Activated T-helper 1 cell treated with anti-CD3 and anti-CD28 coated beads, Interleukin-12 subunit alpha, Interleukin-12 subunit beta, Interleukin-2, Interleukin-4 antibody, amounts not matched to agents 30 ng/mL and 10 ng/mL and 1 ng/mL, durations not matched to agents 14 hours and 24 hours and 36 hours (primary cell): ENCODE measurements around the gene ZNF146. TPM values are rescaled to one million over a fixed set of nuclear protein-coding genes. Genes with fewer than 3 reads are reported as not detected.

Experiments used
- DNase-seq: peaks from one replicate; pipeline ENCODE4 v3.0.0; 2021; ENCODE audit warnings: low spot score
- H3K27ac Mint-ChIP-seq: one replicate; pipeline ENCODE4 v1.8.0; 2021; ENCODE audit warnings: mild to moderate bottlenecking, mixed read lengths
- H3K27me3 Mint-ChIP-seq: one replicate; pipeline ENCODE4 v1.8.0; 2022; ENCODE audit warnings: mild to moderate bottlenecking, moderate library complexity, mixed read lengths; ENCODE audit not compliant: insufficient read depth
- H3K36me3 Mint-ChIP-seq: one replicate; pipeline ENCODE4 v1.8.0; 2021; ENCODE audit warnings: low read depth, mixed read lengths
- H3K4me1 Mint-ChIP-seq: one replicate; pipeline ENCODE4 v1.8.0; 2021; ENCODE audit warnings: low read depth, mixed read lengths
- H3K4me3 Mint-ChIP-seq: one replicate; pipeline ENCODE4 v1.8.0; 2021; ENCODE audit warnings: mild to moderate bottlenecking, moderate library complexity, mixed read lengths
- H3K9me3 Mint-ChIP-seq: one replicate; pipeline ENCODE4 v1.8.0; 2021; ENCODE audit warnings: mixed read lengths
- intact Hi-C: fragments of 100-400 bp; cut with micrococcal nuclease; formaldehyde crosslinking; loops from one replicate; pipeline ENCODE4 v1.15.1; 2024
- total RNA-seq: library from RNA; stranded (reverse); gene quantifications from 2 replicates; pipeline ENCODE4 v1.2.3, GENCODE V29; 2022

ZNF146 gene
- total RNA-seq, 1 donor from 2014 or later, result 94.0 TPM

DNA sequence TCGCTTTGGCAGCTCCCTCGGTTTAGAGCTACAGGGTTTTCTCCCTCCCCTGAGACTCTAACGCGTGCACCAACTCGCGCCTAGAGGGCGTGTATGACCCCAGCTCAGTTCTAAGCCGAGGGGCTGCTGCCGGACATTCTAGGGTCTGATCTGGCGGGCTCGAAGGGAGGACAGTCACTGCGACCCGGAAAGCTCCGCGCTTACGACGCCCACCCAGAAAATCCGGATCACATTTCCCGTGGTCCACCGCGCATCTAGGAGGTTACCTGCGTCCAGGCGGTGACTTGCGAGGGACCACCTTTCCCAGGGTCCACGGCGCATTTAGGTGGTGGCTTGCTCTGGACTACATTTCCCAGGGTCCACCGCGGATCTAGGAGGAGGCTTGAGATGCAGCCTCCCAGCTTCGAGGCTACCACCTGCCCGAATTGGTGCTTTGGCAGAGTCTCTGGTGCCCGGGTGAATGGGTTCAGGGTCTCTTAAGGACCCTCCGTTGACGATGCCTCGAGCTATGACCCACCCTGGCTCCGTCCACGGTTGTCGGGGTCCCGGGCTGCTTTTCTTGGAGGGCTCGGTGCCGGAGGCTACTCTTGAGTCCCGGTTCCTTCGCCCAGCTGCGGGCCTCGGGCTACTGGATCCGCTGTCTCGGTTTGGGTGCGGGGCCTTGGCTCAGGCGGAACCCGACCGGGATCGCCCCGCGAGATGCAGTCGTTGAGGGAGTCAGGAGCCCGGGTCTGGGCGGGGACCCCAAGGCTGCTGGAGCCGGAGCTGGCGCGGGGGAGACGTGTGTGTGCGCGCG lies 30.5 kb downstream of the ZNF146 start:
- Mint-ChIP-seq H3K4me1 (no peaks in the 10 kb centered on the region), H3K36me3 (peaks cover 3% of the 10 kb centered on the region), H3K4me3 (no peak overlapping the region), H3K9me3 (peaks cover 40% of the 10 kb centered on the region), H3K27me3 (no peaks in the 10 kb centered on the region), H3K27ac (no peak overlapping the region)
- intact Hi-C loops, result no loop called here
- DNase-seq, result no peak

GRCh38 chr19:36246006-36246481 lies 31.1 kb downstream of the ZNF146 start:
- Mint-ChIP-seq H3K9me3 (peaks cover 40% of the 10 kb centered on the region), H3K27me3 (no peaks in the 10 kb centered on the region), H3K27ac (no peak overlapping the region), H3K36me3 (peaks cover 3% of the 10 kb centered on the region), H3K4me3 (no peak overlapping the region), H3K4me1 (no peaks in the 10 kb centered on the region)
- DNase-seq, result no peak
- intact Hi-C loops, result no loop called here

DNA sequence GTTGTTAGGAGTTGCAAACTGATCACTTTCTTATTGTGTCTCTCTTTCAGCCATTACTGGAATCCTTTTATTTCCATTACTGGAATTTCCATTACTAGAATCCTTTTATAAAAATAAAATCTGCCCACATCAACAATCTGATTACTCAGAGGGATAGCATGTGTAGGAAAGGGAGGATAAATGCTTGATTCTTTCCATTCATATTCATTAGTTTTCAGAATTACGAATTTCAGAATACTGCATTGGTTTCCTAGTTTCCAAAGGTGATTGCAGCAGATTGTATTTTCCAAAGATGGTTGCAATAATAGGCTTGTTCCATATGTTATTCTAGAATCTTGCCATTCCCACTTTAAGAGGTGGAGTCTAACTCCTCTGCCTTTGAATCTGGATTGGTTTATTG lies 37.1 kb downstream of the ZNF146 start:
- peaks cover 6% of the 10 kb centered on the region for H3K36me3 Mint-ChIP-seq
- no peaks in the 10 kb centered on the region for H3K4me1 Mint-ChIP-seq
- intact Hi-C loops, result no loop called here

DNA sequence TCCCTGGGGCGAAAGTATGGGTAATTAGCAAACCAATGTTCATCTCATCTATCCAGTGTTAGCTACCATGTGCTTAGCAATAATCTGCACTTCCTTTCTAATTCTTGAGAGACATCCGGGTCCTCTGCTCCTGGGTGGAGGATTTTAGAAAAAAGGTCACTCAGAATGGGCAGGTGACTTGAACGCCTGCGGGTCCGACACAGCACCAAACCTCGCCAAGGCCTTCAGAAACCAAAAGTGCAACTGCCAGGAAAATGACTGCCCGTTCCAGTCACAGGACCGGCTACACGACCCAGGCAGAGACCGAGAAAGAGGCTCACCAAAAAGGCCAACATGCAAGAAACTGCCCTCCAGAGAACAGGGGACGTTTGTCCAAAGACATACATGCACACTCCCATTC lies 39.9 kb downstream of the ZNF146 start:
- Mint-ChIP-seq H3K27ac (no peak overlapping the region), H3K4me1 (no peaks in the 10 kb centered on the region), H3K4me3 (no peak overlapping the region), H3K9me3 (peaks cover 32% of the 10 kb centered on the region), H3K36me3 (peaks cover 6% of the 10 kb centered on the region), H3K27me3 (no peaks in the 10 kb centered on the region)
- no peak for DNase-seq
- intact Hi-C loops, result no loop called here

More for the DNA sequence above, 37.1 kb downstream of the ZNF146 start:
- no peaks in the 10 kb centered on the region for H3K27me3 Mint-ChIP-seq
- peaks cover 35% of the 10 kb centered on the region for H3K9me3 Mint-ChIP-seq
- no peak overlapping the region for H3K27ac Mint-ChIP-seq
- DNase-seq, result no peak
- no peak overlapping the region for H3K4me3 Mint-ChIP-seq

DNA sequence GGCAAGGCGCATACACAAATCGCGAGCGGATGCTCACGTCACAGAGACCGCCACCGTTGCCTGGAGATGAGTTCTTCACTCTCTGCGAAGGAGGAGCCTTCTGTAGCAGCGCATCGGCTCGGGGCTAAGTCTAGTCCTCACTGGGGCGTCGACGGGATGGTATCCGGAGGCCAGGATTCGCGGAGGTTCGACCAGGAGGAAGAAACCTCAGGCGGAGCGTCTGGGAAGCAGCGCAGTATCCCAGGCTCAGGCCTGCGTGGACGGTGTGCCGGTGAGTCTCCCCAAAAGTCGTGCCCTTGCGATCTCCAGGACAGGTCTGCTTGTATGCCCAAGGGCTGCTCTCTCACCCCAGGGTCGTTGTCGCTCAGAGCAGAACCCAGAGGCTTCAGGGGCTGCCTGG lies 40.4 kb downstream of the ZNF146 start:
- no peaks in the 10 kb centered on the region for H3K27me3 Mint-ChIP-seq
- peaks cover 32% of the 10 kb centered on the region for H3K9me3 Mint-ChIP-seq
- H3K4me1 Mint-ChIP-seq, result no peaks in the 10 kb centered on the region
- H3K27ac Mint-ChIP-seq, result no peak overlapping the region
- peaks cover 6% of the 10 kb centered on the region for H3K36me3 Mint-ChIP-seq
- no peak for DNase-seq
- H3K4me3 Mint-ChIP-seq, result no peak overlapping the region
- intact Hi-C loops, result no loop called here

- Mint-ChIP-seq H3K9me3 (peaks cover 32% of the 10 kb centered on the region), H3K27me3 (no peaks in the 10 kb centered on the region), H3K27ac (peak overlapping the region; percentile 35), H3K4me1 (no peaks in the 10 kb centered on the region), H3K36me3 (peaks cover 6% of the 10 kb centered on the region), H3K4me3 (no peak overlapping the region)
- no peak for DNase-seq
- intact Hi-C loops, result no loop called here
These were observed 41.2 kb downstream of the ZNF146 start for GRCh38 chr19:36256064-36256463.

GRCh38 chr19:36256853-36257519 lies 42.1 kb downstream of the ZNF146 start:
- DNase-seq, result no peak
- no peaks in the 10 kb centered on the region for H3K27me3 Mint-ChIP-seq
- no peak overlapping the region for H3K4me3 Mint-ChIP-seq
- no peaks in the 10 kb centered on the region for H3K4me1 Mint-ChIP-seq
- intact Hi-C loops, result no loop called here
- no peak overlapping the region for H3K27ac Mint-ChIP-seq
- H3K9me3 Mint-ChIP-seq, result peaks cover 25% of the 10 kb centered on the region
- peaks cover 6% of the 10 kb centered on the region for H3K36me3 Mint-ChIP-seq

- H3K4me3 Mint-ChIP-seq, result no peak overlapping the region
- no peaks in the 10 kb centered on the region for H3K4me1 Mint-ChIP-seq
- no peaks in the 10 kb centered on the region for H3K27me3 Mint-ChIP-seq
- intact Hi-C loops, result no loop called here
- no peak overlapping the region for H3K27ac Mint-ChIP-seq
- H3K36me3 Mint-ChIP-seq, result peaks cover 6% of the 10 kb centered on the region
- no peak for DNase-seq
- peaks cover 20% of the 10 kb centered on the region for H3K9me3 Mint-ChIP-seq
These were observed 42.6 kb downstream of the ZNF146 start for GRCh38 chr19:36257520-36257876.

GRCh38 chr19:36258028-36258875 lies 43.3 kb downstream of the ZNF146 start:
- Mint-ChIP-seq H3K27ac (no peak overlapping the region), H3K36me3 (peaks cover 6% of the 10 kb centered on the region), H3K9me3 (peaks cover 20% of the 10 kb centered on the region), H3K27me3 (no peaks in the 10 kb centered on the region), H3K4me3 (no peak overlapping the region), H3K4me1 (no peaks in the 10 kb centered on the region)
- DNase-seq, result no peak
- intact Hi-C loops, result no loop called here

DNA sequence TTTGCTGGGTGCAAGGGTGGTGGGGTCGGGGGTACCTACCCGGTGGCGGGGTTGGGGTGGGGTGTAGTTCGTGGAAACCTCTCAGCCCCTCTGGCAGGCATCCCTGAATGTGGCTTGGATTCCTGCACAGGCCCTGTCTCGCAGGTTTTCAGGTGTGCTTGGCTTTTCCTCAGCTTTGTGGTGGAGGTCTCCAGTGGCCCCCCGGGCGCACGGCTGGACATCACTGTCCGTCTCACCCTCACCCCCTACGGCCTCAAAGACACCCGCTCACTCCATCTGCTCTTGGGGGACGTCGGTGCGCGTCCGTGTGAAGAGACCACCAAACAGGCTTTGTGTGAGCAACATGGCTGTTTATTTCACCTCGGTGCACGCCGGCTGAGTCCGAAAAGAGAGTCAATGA lies 44.3 kb downstream of the ZNF146 start:
- Mint-ChIP-seq H3K9me3 (peaks cover 20% of the 10 kb centered on the region), H3K27me3 (no peaks in the 10 kb centered on the region), H3K4me1 (no peaks in the 10 kb centered on the region), H3K36me3 (peaks cover 6% of the 10 kb centered on the region), H3K4me3 (no peak overlapping the region), H3K27ac (no peak overlapping the region)
- DNase-seq, result no peak
- intact Hi-C loops, result no loop called here

- no peak for DNase-seq
- H3K27ac Mint-ChIP-seq, result no peak overlapping the region
- intact Hi-C loops, result no loop called here
- H3K36me3 Mint-ChIP-seq, result peaks cover 3% of the 10 kb centered on the region
- H3K4me3 Mint-ChIP-seq, result no peak overlapping the region
- H3K9me3 Mint-ChIP-seq, result peaks cover 5% of the 10 kb centered on the region
- no peaks in the 10 kb centered on the region for H3K4me1 Mint-ChIP-seq
- H3K27me3 Mint-ChIP-seq, result no peaks in the 10 kb centered on the region
These were observed 50.2 kb downstream of the ZNF146 start for GRCh38 chr19:36265064-36265463.

DNA sequence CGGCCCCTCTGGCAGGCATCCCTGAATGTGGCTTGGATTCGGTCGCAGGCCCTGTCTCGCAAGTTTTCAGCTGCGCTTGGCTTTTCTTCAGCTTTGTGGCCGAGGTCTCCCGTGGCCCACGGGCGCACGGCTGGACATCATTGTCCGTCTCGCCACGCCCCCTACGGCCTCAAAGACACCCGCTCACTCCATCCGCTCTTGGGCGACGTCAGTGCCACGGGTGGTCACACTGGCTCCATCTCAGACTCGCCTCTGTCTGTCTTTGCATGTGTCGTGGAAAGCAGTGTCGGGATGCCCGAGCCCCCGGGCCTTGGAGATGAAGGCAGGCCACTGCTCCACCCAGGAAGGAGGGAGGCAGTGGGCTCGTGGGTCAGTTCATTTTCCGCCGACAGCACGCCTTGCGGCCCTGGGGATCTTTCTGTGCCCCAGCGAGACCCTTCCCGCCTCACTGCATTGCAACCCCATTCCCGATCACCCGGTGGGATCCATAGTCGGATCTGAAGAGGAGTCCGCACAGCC lies 51.0 kb downstream of the ZNF146 start:
- no peak for DNase-seq
- Mint-ChIP-seq H3K36me3 (peaks cover 3% of the 10 kb centered on the region), H3K9me3 (peaks cover 5% of the 10 kb centered on the region), H3K27ac (no peak overlapping the region), H3K27me3 (no peaks in the 10 kb centered on the region), H3K4me1 (no peaks in the 10 kb centered on the region), H3K4me3 (no peak overlapping the region)
- intact Hi-C loops, result no loop called here
